Measurements from ENCODE around the gene NCOA1. TPM values are rescaled to one million over a fixed set of nuclear protein-coding genes. Genes with fewer than 3 reads are reported as not detected.
"Not testable (repeated sequence)": the region's sequence is repeated elsewhere in the genome, so short reads cannot be mapped to it uniquely, and the experiment has no call there.

The NCOA1 gene
- polyA plus RNA-seq, 1 donor from 2014 or later = 23.0 TPM

- TF ChIP-seq REST (IDR thresholded peaks at IDR 0.05; ENCODE audit: borderline replicate concordance) = no peak
- TF ChIP-seq POLR2AphosphoS5 (IDR thresholded peaks at IDR 0.05) = no peak
- no peak for TF ChIP-seq CTCF (IDR thresholded peaks at IDR 0.05; ENCODE audit: poor library complexity, severe bottlenecking)
- TF ChIP-seq MXI1 (conservative IDR thresholded peaks at IDR 0.05; ENCODE audit: poor library complexity, severe bottlenecking) = no peak
- TF ChIP-seq TAF1 (IDR thresholded peaks at IDR 0.05; ENCODE audit: low read depth) = no peak
- TF ChIP-seq EP300 (conservative IDR thresholded peaks at IDR 0.05; ENCODE audit: poor library complexity, severe bottlenecking) = no peak
- no peak for TF ChIP-seq SMC3 (conservative IDR thresholded peaks at IDR 0.05; ENCODE audit: poor library complexity)
- no peak for TF ChIP-seq EZH2 (IDR thresholded peaks at IDR 0.05; ENCODE audit: borderline replicate concordance, insufficient read depth, low read length, poor library complexity, severe bottlenecking)
- no peak for TF ChIP-seq RAD21 (conservative IDR thresholded peaks at IDR 0.05)
- no peaks in the 10 kb centered on the region for H3K9me2 ChIP-seq (ENCODE audit: insufficient read depth, low read length)
- no peak overlapping the region for H3K9ac ChIP-seq (ENCODE audit: low read length)
- H3K27ac ChIP-seq (ENCODE audit: low read length) = no peak overlapping the region
- no peaks in the 10 kb centered on the region for H3K9me3 ChIP-seq (ENCODE audit: low read length)
- no peaks in the 10 kb centered on the region for H3K36me3 ChIP-seq (ENCODE audit: insufficient read depth, low read length)
- H3F3A ChIP-seq (ENCODE audit: insufficient read depth, low read length, poor library complexity, severe bottlenecking) = no peaks in the 10 kb centered on the region
- no peak overlapping the region for H3K4me2 ChIP-seq (ENCODE audit: low read length)
- no peaks in the 10 kb centered on the region for H4K20me1 ChIP-seq (ENCODE audit: insufficient read depth)
- H2AFZ ChIP-seq (ENCODE audit: low read depth, low read length) = no peak overlapping the region
- H3K79me2 ChIP-seq (replicated peaks; ENCODE audit: insufficient read depth, low read length) = peaks cover 9% of the 10 kb centered on the region
- H3K4me3 ChIP-seq (ENCODE audit: low read length) = no peak overlapping the region
- H3K27me3 ChIP-seq (ENCODE audit: insufficient read depth, low read depth, low read length) = no peaks in the 10 kb centered on the region
Measured at GRCh38 chr2:24580561-24580960, 89.5 kb downstream of the NCOA1 start.

GRCh38 chr2:24581971-24582370 is 90.9 kb downstream of the NCOA1 start:
- H3K79me2 ChIP-seq (replicated peaks; ENCODE audit: insufficient read depth, low read length); H3F3A ChIP-seq (ENCODE audit: insufficient read depth, low read length, poor library complexity, severe bottlenecking); H3K27ac ChIP-seq (ENCODE audit: low read length); H4K20me1 ChIP-seq (ENCODE audit: insufficient read depth); H3K36me3 ChIP-seq (ENCODE audit: insufficient read depth, low read length); H3K27me3 ChIP-seq (ENCODE audit: insufficient read depth, low read depth, low read length); H3K4me3 ChIP-seq (ENCODE audit: low read length); H3K9me2 ChIP-seq (ENCODE audit: insufficient read depth, low read length); H2AFZ ChIP-seq (ENCODE audit: low read depth, low read length); H3K9me3 ChIP-seq (ENCODE audit: low read length); H3K9ac ChIP-seq (ENCODE audit: low read length); H3K4me2 ChIP-seq (ENCODE audit: low read length): not testable (repeated sequence)

- no peak overlapping the region for H3K4me2 ChIP-seq (ENCODE audit: low read length)
- no peaks in the 10 kb centered on the region for H3K9me3 ChIP-seq (ENCODE audit: low read length)
- H4K20me1 ChIP-seq (ENCODE audit: insufficient read depth) = no peaks in the 10 kb centered on the region
- no peak overlapping the region for H2AFZ ChIP-seq (ENCODE audit: low read depth, low read length)
- TF ChIP-seq EZH2 (IDR thresholded peaks at IDR 0.05; ENCODE audit: borderline replicate concordance, insufficient read depth, low read length, poor library complexity, severe bottlenecking) (no peak), CTCF (IDR thresholded peaks at IDR 0.05; ENCODE audit: poor library complexity, severe bottlenecking) (no peak), RAD21 (conservative IDR thresholded peaks at IDR 0.05) (no peak), EP300 (conservative IDR thresholded peaks at IDR 0.05; ENCODE audit: poor library complexity, severe bottlenecking) (no peak), SMC3 (conservative IDR thresholded peaks at IDR 0.05; ENCODE audit: poor library complexity) (no peak), MXI1 (conservative IDR thresholded peaks at IDR 0.05; ENCODE audit: poor library complexity, severe bottlenecking) (no peak), TAF1 (IDR thresholded peaks at IDR 0.05; ENCODE audit: low read depth) (no peak), REST (IDR thresholded peaks at IDR 0.05; ENCODE audit: borderline replicate concordance) (no peak), POLR2AphosphoS5 (IDR thresholded peaks at IDR 0.05) (no peak)
- H3K9me2 ChIP-seq (ENCODE audit: insufficient read depth, low read length) = no peaks in the 10 kb centered on the region
- H3K27ac ChIP-seq (ENCODE audit: low read length) = no peak overlapping the region
- H3K79me2 ChIP-seq (replicated peaks; ENCODE audit: insufficient read depth, low read length) = no peaks in the 10 kb centered on the region
- H3K4me3 ChIP-seq (ENCODE audit: low read length) = no peak overlapping the region
- no peaks in the 10 kb centered on the region for H3F3A ChIP-seq (ENCODE audit: insufficient read depth, low read length, poor library complexity, severe bottlenecking)
- peaks cover 9% of the 10 kb centered on the region for H3K36me3 ChIP-seq (ENCODE audit: insufficient read depth, low read length)
- no peak overlapping the region for H3K9ac ChIP-seq (ENCODE audit: low read length)
- no peaks in the 10 kb centered on the region for H3K27me3 ChIP-seq (ENCODE audit: insufficient read depth, low read depth, low read length)
Measured at GRCh38 chr2:24586955-24587354, 95.9 kb downstream of the NCOA1 start.
